Activated T-helper 2 cell treated with anti-CD3 and anti-CD28 coated beads, Interferon-gamma antibody, Interleukin-2, Interleukin-4, amounts not matched to agents 10 μg/mL and 5 μg/mL and 100 μg/mL, durations not matched to agents 14 hours and 24 hours and 36 hours (primary cell): ENCODE data around the gene PITPNC1. TPM values are rescaled to one million over a fixed set of nuclear protein-coding genes. Genes with fewer than 3 reads are reported as not detected.
"Not testable (repeated sequence)": the region's sequence is repeated elsewhere in the genome, so short reads cannot be mapped to it uniquely, and the experiment has no call there.

Source experiments
- DNase-seq: peaks from one replicate; pipeline ENCODE4 v3.0.0; 2021; ENCODE audit warnings: low spot score
- H3K27ac Mint-ChIP-seq: one replicate; pipeline ENCODE4 v1.8.0; 2021; ENCODE audit warnings: mixed read lengths
- H3K27me3 Mint-ChIP-seq: one replicate; pipeline ENCODE4 v1.8.0; 2021; ENCODE audit warnings: low read depth, mixed read lengths
- H3K36me3 Mint-ChIP-seq: one replicate; pipeline ENCODE4 v1.8.0; 2021; ENCODE audit warnings: low read depth, mixed read lengths
- H3K4me1 Mint-ChIP-seq: one replicate; pipeline ENCODE4 v1.8.0; 2021; ENCODE audit warnings: low read depth, mixed read lengths
- H3K4me3 Mint-ChIP-seq: one replicate; pipeline ENCODE4 v1.8.0; 2021; ENCODE audit warnings: low read depth, mild to moderate bottlenecking, moderate library complexity, mixed read lengths
- H3K9me3 Mint-ChIP-seq: one replicate; pipeline ENCODE4 v1.8.0; 2021; ENCODE audit warnings: mixed read lengths
- intact Hi-C: fragments of 100-400 bp; cut with micrococcal nuclease; formaldehyde crosslinking; loops from one replicate; pipeline ENCODE4 v1.15.1; 2023
- total RNA-seq: library from RNA; stranded (reverse); gene quantifications from 2 replicates; pipeline ENCODE4 v1.2.3, GENCODE V29; 2022

The PITPNC1 gene
- total RNA-seq, 1 donor from 2014 or later: 11.2 TPM

- Mint-ChIP-seq H3K27me3 (no peaks in the 10 kb centered on the region), H3K4me3 (no peak overlapping the region), H3K4me1 (peaks cover 48% of the 10 kb centered on the region), H3K9me3 (peaks cover 2% of the 10 kb centered on the region), H3K27ac (no peak overlapping the region), H3K36me3 (no peaks in the 10 kb centered on the region)
- intact Hi-C loops: no loop called here
- DNase-seq: no peak
Measured at GRCh38 chr17:67466251-67466796, 89.2 kb downstream of the PITPNC1 start.

- Mint-ChIP-seq H3K27ac (no peak overlapping the region), H3K27me3 (no peaks in the 10 kb centered on the region), H3K4me3 (no peak overlapping the region), H3K36me3 (peaks cover 5% of the 10 kb centered on the region), H3K9me3 (peaks cover 9% of the 10 kb centered on the region), H3K4me1 (peaks cover 39% of the 10 kb centered on the region)
- intact Hi-C loops: no loop called here
- DNase-seq: no peak
Measured at GRCh38 chr17:67467500-67468455, 90.7 kb downstream of the PITPNC1 start.

- Mint-ChIP-seq H3K4me1 (peaks cover 34% of the 10 kb centered on the region), H3K36me3 (peaks cover 5% of the 10 kb centered on the region), H3K27ac (peak overlapping the region; percentile 58), H3K4me3 (no peak overlapping the region), H3K27me3 (peaks cover 3% of the 10 kb centered on the region), H3K9me3 (peaks cover 9% of the 10 kb centered on the region)
- intact Hi-C loops: no loop called here
- DNase-seq: no peak
Measured at GRCh38 chr17:67469208-67469980, 92.3 kb downstream of the PITPNC1 start.

- intact Hi-C loops: no loop called here
- Mint-ChIP-seq H3K9me3 (peaks cover 9% of the 10 kb centered on the region), H3K4me3 (no peak overlapping the region), H3K27me3 (peaks cover 3% of the 10 kb centered on the region), H3K4me1 (peaks cover 39% of the 10 kb centered on the region), H3K27ac (no peak overlapping the region), H3K36me3 (peaks cover 5% of the 10 kb centered on the region)
- no peak for DNase-seq
Measured at GRCh38 chr17:67470163-67470562, 93.1 kb downstream of the PITPNC1 start.

- Mint-ChIP-seq H3K27ac (no peak overlapping the region), H3K27me3 (peaks cover 3% of the 10 kb centered on the region), H3K36me3 (peaks cover 5% of the 10 kb centered on the region), H3K4me3 (no peak overlapping the region), H3K4me1 (peaks cover 49% of the 10 kb centered on the region), H3K9me3 (peaks cover 9% of the 10 kb centered on the region)
- intact Hi-C loops: no loop called here
- no peak for DNase-seq
Measured at GRCh38 chr17:67471118-67471517, 94.0 kb downstream of the PITPNC1 start.

- H3K27ac Mint-ChIP-seq, DNase-seq, H3K9me3 Mint-ChIP-seq, H3K4me3 Mint-ChIP-seq, intact Hi-C loops, H3K36me3 Mint-ChIP-seq, H3K27me3 Mint-ChIP-seq: not testable (repeated sequence)
- H3K4me1 Mint-ChIP-seq: peaks cover 46% of the 10 kb centered on the region
Measured at GRCh38 chr17:67472606-67473005, 95.5 kb downstream of the PITPNC1 start.

- Mint-ChIP-seq H3K36me3 (peaks cover 5% of the 10 kb centered on the region), H3K27ac (no peak overlapping the region), H3K9me3 (peaks cover 9% of the 10 kb centered on the region), H3K4me3 (no peak overlapping the region), H3K27me3 (peaks cover 3% of the 10 kb centered on the region), H3K4me1 (peaks cover 50% of the 10 kb centered on the region)
- intact Hi-C loops: loop anchor here (2.0 kb wide), 1 partner anchor 21 kb away; no protein-coding TSS in a partner anchor
- no peak for DNase-seq
Measured at GRCh38 chr17:67474081-67474661, 97.1 kb downstream of the PITPNC1 start.

GRCh38 chr17:67475161-67475937 is 98.3 kb downstream of the PITPNC1 start:
- DNase-seq: peak; percentile 77
- intact Hi-C loops: loop anchor here (1.0 to 2.0 kb wide), 5 partner anchors 23 to 214 kb away; no protein-coding TSS in a partner anchor

GRCh38 chr17:67476787-67477335 is 99.8 kb downstream of the PITPNC1 start:
- H3K9me3 Mint-ChIP-seq: peaks cover 1% of the 10 kb centered on the region
- peaks cover 3% of the 10 kb centered on the region for H3K27me3 Mint-ChIP-seq
- intact Hi-C loops: no loop called here
- H3K4me3 Mint-ChIP-seq: no peak overlapping the region
- H3K36me3 Mint-ChIP-seq: peaks cover 1% of the 10 kb centered on the region
- H3K27ac Mint-ChIP-seq: no peak overlapping the region
- peaks cover 51% of the 10 kb centered on the region for H3K4me1 Mint-ChIP-seq
- no peak for DNase-seq

More at GRCh38 chr17:67475161-67475937, 98.3 kb downstream of the PITPNC1 start:
- Mint-ChIP-seq H3K4me3 (peak overlapping the region; percentile 30), H3K27ac (peak overlapping the region; percentile 62), H3K27me3 (peaks cover 3% of the 10 kb centered on the region), H3K36me3 (peaks cover 5% of the 10 kb centered on the region), H3K9me3 (peaks cover 9% of the 10 kb centered on the region), H3K4me1 (peaks cover 44% of the 10 kb centered on the region)

- intact Hi-C loops: no loop called here
- peak overlapping the region; percentile 68 for H3K27ac Mint-ChIP-seq
- peak overlapping the region; percentile 72 for H3K4me3 Mint-ChIP-seq
- peak; percentile 28 for DNase-seq
- H3K27me3 Mint-ChIP-seq: peaks cover 3% of the 10 kb centered on the region
- no peaks in the 10 kb centered on the region for H3K9me3 Mint-ChIP-seq
- H3K36me3 Mint-ChIP-seq: no peaks in the 10 kb centered on the region
- peaks cover 55% of the 10 kb centered on the region for H3K4me1 Mint-ChIP-seq
Measured at GRCh38 chr17:67477687-67478086, 100.6 kb downstream of the PITPNC1 start.

GRCh38 chr17:67478401-67479041 is 101.4 kb downstream of the PITPNC1 start:
- no peak for DNase-seq
- Mint-ChIP-seq H3K9me3 (no peaks in the 10 kb centered on the region), H3K27ac (peak overlapping the region; percentile 68), H3K4me1 (peaks cover 56% of the 10 kb centered on the region), H3K27me3 (peaks cover 3% of the 10 kb centered on the region), H3K36me3 (no peaks in the 10 kb centered on the region), H3K4me3 (peak overlapping the region; percentile 72)
- intact Hi-C loops: no loop called here
